Activated naive CD8-positive, alpha-beta T cell (primary cell): ENCODE data around the gene TSPAN19.

Experiments used
- H3K27ac Mint-ChIP-seq: one replicate; pipeline ENCODE4 v1.8.0; 2021; ENCODE audit warnings: mixed read lengths
- H3K27me3 Mint-ChIP-seq: one replicate; pipeline ENCODE4 v1.8.0; 2021; ENCODE audit warnings: mixed read lengths
- H3K36me3 Mint-ChIP-seq: one replicate; pipeline ENCODE4 v1.8.0; 2021; ENCODE audit warnings: mixed read lengths
- H3K4me1 Mint-ChIP-seq: one replicate; pipeline ENCODE4 v1.8.0; 2021; ENCODE audit warnings: low read depth, mixed read lengths
- H3K4me3 Mint-ChIP-seq: one replicate; pipeline ENCODE4 v1.8.0; 2021; ENCODE audit warnings: mild to moderate bottlenecking, mixed read lengths
- H3K9me3 Mint-ChIP-seq: one replicate; pipeline ENCODE4 v1.8.0; 2021; ENCODE audit warnings: low read depth, mixed read lengths

Gene TSPAN19

GRCh38 chr12:84978921-84979320 lies 57.2 kb downstream of the TSPAN19 start:
- Mint-ChIP-seq H3K9me3 (no peaks in the 10 kb centered on the region), H3K27me3 (no peaks in the 10 kb centered on the region), H3K27ac (no peak overlapping the region), H3K4me3 (no peak overlapping the region), H3K36me3 (no peaks in the 10 kb centered on the region), H3K4me1 (no peaks in the 10 kb centered on the region)

GRCh38 chr12:84976133-84976532 lies 59.9 kb downstream of the TSPAN19 start:
- no peaks in the 10 kb centered on the region for H3K9me3 Mint-ChIP-seq
- no peaks in the 10 kb centered on the region for H3K4me1 Mint-ChIP-seq
- H3K4me3 Mint-ChIP-seq = no peak overlapping the region
- H3K27me3 Mint-ChIP-seq = no peaks in the 10 kb centered on the region
- no peak overlapping the region for H3K27ac Mint-ChIP-seq
- no peaks in the 10 kb centered on the region for H3K36me3 Mint-ChIP-seq

- Mint-ChIP-seq H3K4me3 (no peak overlapping the region), H3K36me3 (no peaks in the 10 kb centered on the region), H3K27ac (no peak overlapping the region), H3K4me1 (no peaks in the 10 kb centered on the region), H3K27me3 (no peaks in the 10 kb centered on the region), H3K9me3 (no peaks in the 10 kb centered on the region)
Observed at GRCh38 chr12:84974155-84974815, 61.8 kb downstream of the TSPAN19 start.

GRCh38 chr12:84973026-84973425 lies 63.1 kb downstream of the TSPAN19 start:
- no peak overlapping the region for H3K27ac Mint-ChIP-seq
- H3K4me1 Mint-ChIP-seq = no peaks in the 10 kb centered on the region
- no peak overlapping the region for H3K4me3 Mint-ChIP-seq
- H3K9me3 Mint-ChIP-seq = no peaks in the 10 kb centered on the region
- no peaks in the 10 kb centered on the region for H3K36me3 Mint-ChIP-seq
- H3K27me3 Mint-ChIP-seq = no peaks in the 10 kb centered on the region

GRCh38 chr12:84969226-84969625 lies 66.9 kb downstream of the TSPAN19 start:
- Mint-ChIP-seq H3K4me1 (no peaks in the 10 kb centered on the region), H3K27ac (no peak overlapping the region), H3K9me3 (no peaks in the 10 kb centered on the region), H3K27me3 (no peaks in the 10 kb centered on the region), H3K4me3 (no peak overlapping the region), H3K36me3 (no peaks in the 10 kb centered on the region)
